K562 (cell line): ENCODE data around the gene KRT1. TPM values are rescaled to one million over a fixed set of nuclear protein-coding genes. Genes with fewer than 3 reads are reported as not detected.

ENCODE experiments used
- ATAC-seq: fragments of 200-7000 bp; cut with Tn5 transposase; 3 replicates; pipeline ENCODE4 v1.9.1; 2020; ENCODE audit warnings: moderate library complexity
- BruUV-seq: library from RNA; stranded (reverse); fragments of 400-500 nt; replicated peaks from 2 replicates; lab custom pipeline; 2021; lab: Mats Ljungman, UMichigan
- CTCF ChIA-PET: fragments of 300-600 bp; formaldehyde crosslinking; extraction: SDS; loops from one replicate; lab custom pipeline; 2021; ENCODE audit warnings: low intra/inter-chr PET ratio; lab: Yijun Ruan, JAX
- POLR2A ChIA-PET: fragments of 300-600, 350-650 bp; sonication (Branson Sonifier 250); formaldehyde crosslinking; extraction: SDS; loops from one replicate; lab custom pipeline; 2021; ENCODE audit warnings: antibody characterized with exemption, inconsistent platforms; lab: Yijun Ruan, JAX
- DNase-seq, 4 experiments: peaks; one replicate each; pipeline versions ENCODE4 v3.0.0 to v3.0.0-alpha.2; 2011 to 2018; ENCODE audit warnings: low spot score in 3 of 4, mixed read lengths in 3 of 4; ENCODE audit errors: extremely low read depth in 1 of 4
- FAIRE-seq: peaks from 2 replicates; lab custom pipeline; 2011; peaks lifted over from hg19 to GRCh38; lab: Jason Lieb, UNC
- H2AFZ ChIP-seq: 2 replicates; pipeline ENCODE4 v1.6.0; 2011; ENCODE audit warnings: low read depth, low read length, control low read depth, inconsistent platforms
- H3K27ac ChIP-seq: fragments of 200-600 bp; 3 replicates; pipeline ENCODE4 v1.8.0; 2011; ENCODE audit warnings: low read depth, mild to moderate bottlenecking, control low read depth, inconsistent platforms, low read length, moderate library complexity, mixed read lengths; ENCODE audit errors: extremely low read depth
- H3K27me3 ChIP-seq, 2 experiments: fragments of 300-600 bp in 1 of 2; 2 replicates in 1 of 2; 3 replicates in 1 of 2; pipeline versions ENCODE4 v1.6.0 to v1.8.0; 2011; ENCODE audit warnings: inconsistent platforms in 2 of 2, low read length in 2 of 2, mild to moderate bottlenecking in 1 of 2, mixed read lengths in 1 of 2, moderate library complexity in 1 of 2; ENCODE audit not compliant: control insufficient read depth in 2 of 2, insufficient read depth in 2 of 2
- H3K36me3 ChIP-seq: fragments of 300-600 bp; 3 replicates; pipeline ENCODE4 v1.8.0; 2011; ENCODE audit warnings: mild to moderate bottlenecking, low read length, inconsistent platforms; ENCODE audit not compliant: control insufficient read depth, insufficient read depth
- H3K4me1 ChIP-seq, 2 experiments: fragments of 200-600 bp in 1 of 2; replicated peaks in 1 of 2; 2 replicates in 1 of 2; 3 replicates in 1 of 2; pipeline versions ENCODE4 v1.5.1 to v1.8.0; 2011; ENCODE audit warnings: inconsistent platforms in 2 of 2, low read length in 2 of 2, mild to moderate bottlenecking in 1 of 2, mixed read lengths in 1 of 2, moderate library complexity in 1 of 2; ENCODE audit not compliant: control insufficient read depth in 2 of 2, insufficient read depth in 2 of 2
- H3K4me2 ChIP-seq: 2 replicates; pipeline ENCODE4 v1.6.1; 2011; ENCODE audit warnings: low read length, control low read depth, inconsistent platforms, mixed read lengths; ENCODE audit not compliant: insufficient read depth
- H3K4me3 ChIP-seq: fragments of 200-600 bp; sonication (generic), shearing (Covaris generic); 2 replicates; pipeline ENCODE4 v1.5.1; 2016; ENCODE audit warnings: control low read depth, inconsistent platforms
- H3K79me2 ChIP-seq: fragments of 200-600 bp; 3 replicates; pipeline ENCODE4 v1.8.0; 2011; ENCODE audit warnings: low read length, inconsistent platforms; ENCODE audit not compliant: control insufficient read depth, insufficient read depth
- H3K9ac ChIP-seq, 2 experiments: 2 replicates each; pipeline versions ENCODE4 v1.6.0 to v1.6.1; 2011; ENCODE audit warnings: low read depth in 2 of 2, low read length in 2 of 2, control low read depth in 1 of 2, inconsistent platforms in 1 of 2, mild to moderate bottlenecking in 1 of 2, mixed read lengths in 1 of 2; ENCODE audit not compliant: insufficient read depth in 1 of 2
- H3K9me1 ChIP-seq: one replicate; pipeline ENCODE4 v1.6.0; 2011; ENCODE audit warnings: inconsistent platforms, mild to moderate bottlenecking, low read length, moderate library complexity; ENCODE audit not compliant: control insufficient read depth, insufficient read depth
- H3K9me3 ChIP-seq: replicated peaks from 2 replicates; pipeline ENCODE4 v1.5.1; 2011; ENCODE audit warnings: low read depth, low read length, inconsistent platforms; ENCODE audit not compliant: control insufficient read depth, insufficient read depth
- H4K20me1 ChIP-seq: replicated peaks from 2 replicates; pipeline ENCODE4 v1.6.1; 2011; ENCODE audit warnings: low read length, inconsistent platforms, mixed read lengths; ENCODE audit not compliant: control insufficient read depth, insufficient read depth
- CEBPB ChIP-seq: fragments of 450-650 bp; IDR thresholded peaks from 2 replicates; pipeline ENCODE4 v1.6.1; 2016; ENCODE audit warnings: missing genetic modification characterization, missing compliant biosample characterization
- CHAMP1 ChIP-seq: fragments of 450-650 bp; IDR thresholded peaks from 2 replicates; pipeline ENCODE4 v1.6.1; 2016; ENCODE audit warnings: mild to moderate bottlenecking
- CREBBP ChIP-seq: IDR thresholded peaks from one replicate; pipeline ENCODE4 v1.6.1; 2012; ENCODE audit warnings: low read depth, mild to moderate bottlenecking, control low read depth, inconsistent platforms, low read length
- GMEB1 ChIP-seq: fragments of 250-450 bp; sonication (Bioruptor Pico); IDR thresholded peaks from 2 replicates; pipeline ENCODE4 v1.4.0; 2020; ENCODE audit warnings: mild to moderate bottlenecking
- HES1 ChIP-seq: fragments of 450-650 bp; IDR thresholded peaks from 2 replicates; pipeline ENCODE4 v1.6.1; 2016; ENCODE audit warnings: low read depth, mild to moderate bottlenecking, moderate library complexity
- PTRF ChIP-seq: fragments of 450-650 bp; IDR thresholded peaks from 2 replicates; pipeline ENCODE4 v1.6.1; 2016; ENCODE audit warnings: mild to moderate bottlenecking, missing genetic modification characterization, missing compliant biosample characterization
- SOX6 ChIP-seq: fragments of 450-650 bp; IDR thresholded peaks from 2 replicates; pipeline ENCODE4 v1.6.1; 2014; ENCODE audit warnings: mild to moderate bottlenecking
- STAT5A ChIP-seq: IDR thresholded peaks from 2 replicates; pipeline ENCODE4 v1.6.1; 2012; ENCODE audit warnings: low read length, inconsistent platforms, borderline replicate concordance
- TCF3 ChIP-seq: sonication (generic); formaldehyde crosslinking; IDR thresholded peaks from 2 replicates; pipeline ENCODE4 v1.4.0; 2020; ENCODE audit warnings: mild to moderate bottlenecking, missing genetic modification reagents
- ZEB2 ChIP-seq: fragments of 450-650 bp; IDR thresholded peaks from 2 replicates; pipeline ENCODE4 v1.6.1; 2016
- ZNF121 ChIP-seq: sonication (generic); formaldehyde crosslinking; conservative IDR thresholded peaks from 2 replicates; pipeline ENCODE4 v1.8.0; 2022; ENCODE audit warnings: missing genetic modification reagents
- ZNF174 ChIP-seq: fragments of 250-450 bp; sonication (Bioruptor Pico); IDR thresholded peaks from 2 replicates; pipeline ENCODE4 v1.4.0; 2020; ENCODE audit warnings: mild to moderate bottlenecking
- ZNF785 ChIP-seq: fragments of 250-450 bp; sonication (Bioruptor Pico); IDR thresholded peaks from 2 replicates; pipeline ENCODE4 v1.4.0; 2020; ENCODE audit warnings: mild to moderate bottlenecking
- WGBS: fragments of 100-300 bp; shearing (Covaris generic); methylation state at CpG from one replicate; pipeline ENCODE4 v1.1.6; 2016; ENCODE audit warnings: low coverage, mixed read lengths; ENCODE audit not compliant: insufficient coverage; ENCODE audit errors: missing lambda C conversion rate; 5-methylcytosine and 5-hydroxymethylcytosine counted together
- in situ Hi-C: fragments of 300-500 bp; cut with MboI; formaldehyde crosslinking; loops from 4 replicates; pipeline ENCODE4 v1.15.0; 2018; ENCODE audit warnings: inconsistent platforms, mixed read lengths
- intact Hi-C: fragments of 100-400 bp; cut with micrococcal nuclease; formaldehyde crosslinking; loops from 2 replicates; pipeline ENCODE4 v1.14.2; 2022
- polyA plus RNA-seq, 8 experiments: library from polyadenylated mRNA; depleted of rRNA in 4 of 8; stranded (reverse) in 5 of 8; unstranded in 3 of 8; fragments of >200 nt; fragmentation: Nextera tagmentation in 2 of 8; fragmentation: Illumina TruSeq in 1 of 8; extraction: Ambion mirVana in 2 of 8; extraction: Trizol in 1 of 8; gene quantifications; 2 replicates each; pipeline versions ENCODE4 v1.2.1 to v1.2.3, GENCODE V29; 2011 to 2014; ENCODE audit warnings: inconsistent platforms in 1 of 8, missing spikeins in 1 of 8
- total RNA-seq, 7 experiments: library from RNA; depleted of rRNA in 6 of 7; stranded (reverse); fragments of >200 nt in 6 of 7; fragmentation: Illumina TruSeq in 2 of 7; extraction: Trizol in 2 of 7; gene quantifications; 2 replicates each; pipeline versions ENCODE4 v1.2.1 to v1.2.3, GENCODE V29; 2011 to 2021; ENCODE audit warnings: low replicate concordance in 1 of 7

KRT1 gene
- total and polyA plus RNA-seq, 9 of the 15 experiments (the other 6 are each of a cell fraction or from before 2014, with no cell fraction given), result 0.18 TPM; not detected in 8

GRCh38 chr12:52708010-52708409, 27.8 kb upstream of the KRT1 start (continued):
- no peak for TF ChIP-seq HES1
- peak; percentile 84 for TF ChIP-seq SOX6
- TF ChIP-seq ZNF174, result no peak
- TF ChIP-seq TCF3 (CRISPR knock-in tag), result peak; percentile 59

GRCh38 chr12:52704464-52704863, 24.3 kb upstream of the KRT1 start:
- Histone ChIP-seq H3K4me3 (no peak overlapping the region), H3K9me3 (no peaks in the 10 kb centered on the region), H3K4me1 (peaks cover 12 to 14% of the 10 kb centered on the region in 2 experiments; a peak in 3 of 5 replicates), H3K36me3 (no peaks in the 10 kb centered on the region), H3K9me1 (no peaks in the 10 kb centered on the region), H4K20me1 (0 out of 2 replicates have a peak, but pooled peaks cover 4% of the 10 kb centered on the region), H2AFZ (no peak overlapping the region), H3K79me2 (no peaks in the 10 kb centered on the region)
- POLR2A ChIA-PET, result no interaction called here
- in situ Hi-C loops, result no loop called here
- ATAC-seq, result no peak
- WGBS, result 32% methylated on average over 7 of the region's 7 CpGs
- no peak for TF ChIP-seq ZEB2
- no peak for TF ChIP-seq ZNF121 (CRISPR knock-in tag)
- TF ChIP-seq ZNF785 (CRISPR knock-in tag), result no peak
- no peak for TF ChIP-seq CREBBP
- no peak for TF ChIP-seq PTRF (tag)
- no peak for TF ChIP-seq STAT5A
- no peak for TF ChIP-seq CEBPB
- TF ChIP-seq GMEB1, result no peak
- no peak for TF ChIP-seq CHAMP1
- TF ChIP-seq, all 486 proteins: peak for 0
- FAIRE-seq (no peak), DNase-seq (no peak)
- intact Hi-C loops, result no loop called here
- no peak overlapping the region for H3K9ac ChIP-seq
- CTCF ChIA-PET, result no interaction called here
- peaks cover 4 to 35% of the 10 kb centered on the region in 2 experiments; a peak in 4 of 5 replicates for H3K27me3 ChIP-seq
- BruUV-seq, result no TSS peak
- no peak overlapping the region for H3K4me2 ChIP-seq
- no peak overlapping the region for H3K27ac ChIP-seq
